ENCODE measurements around the gene SBF2.

Gene SBF2

GRCh38 chr11:10023212-10023611 is 270.8 kb downstream of the SBF2 start:
- TF ChIP-seq CTCF (IDR thresholded peaks at IDR 0.05; ENCODE audit: low read length) (no peak), EZH2 (optimal IDR thresholded peaks at IDR 0.05; ENCODE audit: low read depth, low read length) (no peak), EZH2phosphoT487 (IDR thresholded peaks at IDR 0.05; ENCODE audit: low read length) (no peak)
- H3F3A ChIP-seq (ENCODE audit: insufficient read depth, low read length): no peaks in the 10 kb centered on the region
- no peaks in the 10 kb centered on the region for H3K27me3 ChIP-seq (replicated peaks; ENCODE audit: insufficient read depth, low read length)
- DNase-seq: no peak
- H3K27ac ChIP-seq (ENCODE audit: low read length): no peak overlapping the region
- H3K9me3 ChIP-seq (replicated peaks; ENCODE audit: insufficient read depth, low read length): no peaks in the 10 kb centered on the region
- H2AFZ ChIP-seq (ENCODE audit: low read length): no peak overlapping the region
- no peaks in the 10 kb centered on the region for H3K9me2 ChIP-seq (replicated peaks; ENCODE audit: insufficient read depth, low read length)
- H3K4me2 ChIP-seq (ENCODE audit: low read depth, low read length): no peak overlapping the region
- H3K4me1 ChIP-seq (ENCODE audit: low read length): no peaks in the 10 kb centered on the region
- no peaks in the 10 kb centered on the region for H3K79me2 ChIP-seq (ENCODE audit: low read length)
- no peaks in the 10 kb centered on the region for H3K36me3 ChIP-seq (replicated peaks; ENCODE audit: insufficient read depth, low read length)
- H3K4me3 ChIP-seq (ENCODE audit: low read length): no peak overlapping the region
- H3K9ac ChIP-seq (ENCODE audit: low read length): no peak overlapping the region
- no peaks in the 10 kb centered on the region for H4K20me1 ChIP-seq (ENCODE audit: insufficient read depth, low read length)

- Histone ChIP-seq H3K9me3 (replicated peaks; ENCODE audit: insufficient read depth, low read length) (no peaks in the 10 kb centered on the region), H4K20me1 (ENCODE audit: insufficient read depth, low read length) (no peaks in the 10 kb centered on the region), H3K4me3 (ENCODE audit: low read length) (no peak overlapping the region), H2AFZ (ENCODE audit: low read length) (no peak overlapping the region), H3K4me1 (ENCODE audit: low read length) (no peaks in the 10 kb centered on the region), H3K4me2 (ENCODE audit: low read depth, low read length) (no peak overlapping the region), H3K9ac (ENCODE audit: low read length) (no peak overlapping the region), H3K9me2 (replicated peaks; ENCODE audit: insufficient read depth, low read length) (no peaks in the 10 kb centered on the region), H3K27me3 (replicated peaks; ENCODE audit: insufficient read depth, low read length) (no peaks in the 10 kb centered on the region), H3K79me2 (ENCODE audit: low read length) (no peaks in the 10 kb centered on the region), H3K27ac (ENCODE audit: low read length) (no peak overlapping the region), H3K36me3 (replicated peaks; ENCODE audit: insufficient read depth, low read length) (no peaks in the 10 kb centered on the region), H3F3A (ENCODE audit: insufficient read depth, low read length) (no peaks in the 10 kb centered on the region)
- no peak for DNase-seq
- TF ChIP-seq EZH2phosphoT487 (IDR thresholded peaks at IDR 0.05; ENCODE audit: low read length) (no peak), CTCF (IDR thresholded peaks at IDR 0.05; ENCODE audit: low read length) (no peak), EZH2 (optimal IDR thresholded peaks at IDR 0.05; ENCODE audit: low read depth, low read length) (no peak)
Observed at GRCh38 chr11:10022764-10023163, 271.3 kb downstream of the SBF2 start.

- H3K27ac ChIP-seq (ENCODE audit: low read length): no peak overlapping the region
Observed at GRCh38 chr11:10021563-10021962, 272.5 kb downstream of the SBF2 start.

More at GRCh38 chr11:10021563-10021962, 272.5 kb downstream of the SBF2 start:
- no peaks in the 10 kb centered on the region for H3K36me3 ChIP-seq (replicated peaks; ENCODE audit: insufficient read depth, low read length)
- TF ChIP-seq CTCF (IDR thresholded peaks at IDR 0.05; ENCODE audit: low read length) (no peak), EZH2phosphoT487 (IDR thresholded peaks at IDR 0.05; ENCODE audit: low read length) (no peak), EZH2 (optimal IDR thresholded peaks at IDR 0.05; ENCODE audit: low read depth, low read length) (no peak)
- H3F3A ChIP-seq (ENCODE audit: insufficient read depth, low read length): no peaks in the 10 kb centered on the region
- no peaks in the 10 kb centered on the region for H3K9me2 ChIP-seq (replicated peaks; ENCODE audit: insufficient read depth, low read length)
- no peak overlapping the region for H3K9ac ChIP-seq (ENCODE audit: low read length)
- DNase-seq: no peak
- H3K4me3 ChIP-seq (ENCODE audit: low read length): no peak overlapping the region
- no peak overlapping the region for H2AFZ ChIP-seq (ENCODE audit: low read length)
- no peaks in the 10 kb centered on the region for H3K4me1 ChIP-seq (ENCODE audit: low read length)
- no peaks in the 10 kb centered on the region for H3K79me2 ChIP-seq (ENCODE audit: low read length)
- no peaks in the 10 kb centered on the region for H3K9me3 ChIP-seq (replicated peaks; ENCODE audit: insufficient read depth, low read length)
- H3K4me2 ChIP-seq (ENCODE audit: low read depth, low read length): no peak overlapping the region
- H4K20me1 ChIP-seq (ENCODE audit: insufficient read depth, low read length): no peaks in the 10 kb centered on the region
- no peaks in the 10 kb centered on the region for H3K27me3 ChIP-seq (replicated peaks; ENCODE audit: insufficient read depth, low read length)
